KMS-11 (cell line): ENCODE measurements around the gene BCAS4.

Experiments used
- H2AFZ ChIP-seq: fragments of 200-600 bp; sonication (generic); 2 replicates; pipeline ENCODE4 v1.6.1; 2016; ENCODE audit warnings: antibody characterized with exemption, mixed run types, low read depth
- H3K27ac ChIP-seq: fragments of 200-600 bp; sonication (generic); 2 replicates; pipeline ENCODE4 v1.6.1; 2016; ENCODE audit warnings: mild to moderate bottlenecking, mixed run types
- H3K27me3 ChIP-seq: fragments of 200-600 bp; sonication (generic); 2 replicates; pipeline ENCODE4 v1.6.1; 2017; ENCODE audit warnings: mild to moderate bottlenecking, low read depth, mixed run types, moderate library complexity; ENCODE audit not compliant: insufficient read depth
- H3K36me3 ChIP-seq: fragments of 200-600 bp; sonication (generic); 2 replicates; pipeline ENCODE4 v1.6.1; 2017; ENCODE audit warnings: mild to moderate bottlenecking, mixed run types; ENCODE audit not compliant: insufficient read depth
- H3K4me1 ChIP-seq: fragments of 200-600 bp; sonication (generic); 2 replicates; pipeline ENCODE4 v1.6.1; 2016; ENCODE audit warnings: mild to moderate bottlenecking, low read depth, mixed run types; ENCODE audit not compliant: poor library complexity, severe bottlenecking
- H3K4me2 ChIP-seq: fragments of 200-600 bp; sonication (generic); 2 replicates; pipeline ENCODE4 v1.7.0; 2016; ENCODE audit warnings: mild to moderate bottlenecking, mixed run types
- H3K4me3 ChIP-seq: fragments of 200-600 bp; sonication (generic); IDR thresholded peaks from 2 replicates; pipeline ENCODE4 v1.6.1; 2017; ENCODE audit warnings: low read depth, low read length, mixed read lengths; ENCODE audit not compliant: insufficient read depth
- H3K79me2 ChIP-seq: fragments of 200-600 bp; sonication (generic); 2 replicates; pipeline ENCODE4 v1.6.1; 2016; ENCODE audit warnings: low read depth, mixed run types; ENCODE audit not compliant: insufficient read depth
- H3K9ac ChIP-seq: fragments of 200-600 bp; sonication (generic); 2 replicates; pipeline ENCODE4 v1.6.1; 2016; ENCODE audit warnings: mild to moderate bottlenecking, mixed run types
- H4K20me1 ChIP-seq: fragments of 200-600 bp; sonication (generic); 2 replicates; pipeline ENCODE4 v1.6.1; 2016; ENCODE audit warnings: mild to moderate bottlenecking, mixed run types; ENCODE audit not compliant: insufficient read depth
- CTCF ChIP-seq: fragments of 200-600 bp; sonication (generic); conservative IDR thresholded peaks from 2 replicates; pipeline ENCODE4 v1.6.1; 2017; ENCODE audit warnings: low read depth, mild to moderate bottlenecking, antibody characterized with exemption, low read length, moderate library complexity, mixed read lengths

The BCAS4 gene

GRCh38 chr20:50758469-50758868 lies 36.4 kb upstream of the BCAS4 start:
- H2AFZ ChIP-seq, result no peak overlapping the region
- no peak overlapping the region for H3K4me2 ChIP-seq
- H3K9ac ChIP-seq, result no peak overlapping the region
- no peaks in the 10 kb centered on the region for H4K20me1 ChIP-seq
- H3K27ac ChIP-seq, result no peak overlapping the region
- no peak overlapping the region for H3K4me3 ChIP-seq
- H3K36me3 ChIP-seq, result no peaks in the 10 kb centered on the region
- no peaks in the 10 kb centered on the region for H3K79me2 ChIP-seq
- no peaks in the 10 kb centered on the region for H3K4me1 ChIP-seq
- no peaks in the 10 kb centered on the region for H3K27me3 ChIP-seq
- no peak for TF ChIP-seq CTCF

GRCh38 chr20:50758992-50759391 lies 35.9 kb upstream of the BCAS4 start:
- Histone ChIP-seq H3K4me1 (no peaks in the 10 kb centered on the region), H3K27me3 (no peaks in the 10 kb centered on the region), H3K27ac (no peak overlapping the region), H3K79me2 (no peaks in the 10 kb centered on the region), H3K4me2 (no peak overlapping the region), H3K36me3 (no peaks in the 10 kb centered on the region), H4K20me1 (no peaks in the 10 kb centered on the region), H3K9ac (no peak overlapping the region), H3K4me3 (no peak overlapping the region), H2AFZ (no peak overlapping the region)
- TF ChIP-seq CTCF, result no peak

- Histone ChIP-seq H3K4me1 (no peaks in the 10 kb centered on the region), H3K79me2 (no peaks in the 10 kb centered on the region), H2AFZ (no peak overlapping the region), H3K36me3 (no peaks in the 10 kb centered on the region), H3K9ac (no peak overlapping the region), H3K4me3 (no peak overlapping the region), H4K20me1 (no peaks in the 10 kb centered on the region), H3K4me2 (no peak overlapping the region), H3K27ac (no peak overlapping the region), H3K27me3 (no peaks in the 10 kb centered on the region)
- no peak for TF ChIP-seq CTCF
These were observed 35.2 kb upstream of the BCAS4 start for GRCh38 chr20:50759678-50760077.

GRCh38 chr20:50762045-50762422 lies 32.8 kb upstream of the BCAS4 start:
- Histone ChIP-seq H2AFZ (no peak overlapping the region), H3K4me3 (no peak overlapping the region), H3K27me3 (no peaks in the 10 kb centered on the region), H3K36me3 (no peaks in the 10 kb centered on the region), H3K4me2 (no peak overlapping the region), H3K4me1 (no peaks in the 10 kb centered on the region), H3K79me2 (no peaks in the 10 kb centered on the region), H3K9ac (no peak overlapping the region), H3K27ac (no peak overlapping the region), H4K20me1 (no peaks in the 10 kb centered on the region)
- no peak for TF ChIP-seq CTCF
